Adipose tissue (tissue), 3 donors: Measurements from ENCODE around the gene DLG1. TPM values are rescaled to one million over a fixed set of nuclear protein-coding genes. Genes with fewer than 3 reads are reported as not detected.
"Not testable (repeated sequence)": the region's sequence is repeated elsewhere in the genome, so short reads cannot be mapped to it uniquely, and the experiment has no call there.

Experiments used
- H3K27ac ChIP-seq: one replicate; pipeline ENCODE4 v1.5.1; 2013; ENCODE audit warnings: low read depth, low read length
- WGBS, 3 donors: extraction: QIAGEN DNeasy Blood & Tissue Kit; methylation state at CpG; one replicate each; pipeline ENCODE4 v1.1.7; 2013; 5-methylcytosine and 5-hydroxymethylcytosine counted together
- polyA plus RNA-seq, 3 donors: library from polyadenylated mRNA; stranded (reverse); fragments of 200-250 nt; gene quantifications; one replicate each; pipeline ENCODE4 v1.2.3, GENCODE V29; 2013
- donor health status: healthy with polysubstance abuse.
- donor health status: Bipolar disorder and iron deficiency.
- donor health status: healthy.

Gene DLG1
- polyA plus RNA-seq, 3 donors, result 9.1 to 23.3 (median 16.2) TPM

- 75 to 80% (median 77%) methylated on average over 5 of the region's 5 CpGs for WGBS, 3 donors
- no peak overlapping the region for H3K27ac ChIP-seq
Observed at GRCh38 chr3:197201791-197202452, 96.5 kb downstream of the DLG1 start.

GRCh38 chr3:197200856-197201255 is 97.6 kb downstream of the DLG1 start:
- not testable (repeated sequence) for H3K27ac ChIP-seq
- WGBS, 3 donors, result 84 to 96% (median 85%) methylated on average over 12 of the region's 12 CpGs

GRCh38 chr3:197197334-197197733 is 101.1 kb downstream of the DLG1 start:
- 87 to 99% (median 98%) methylated on average over 2 of the region's 2 CpGs for WGBS, 3 donors
- no peak overlapping the region for H3K27ac ChIP-seq

GRCh38 chr3:197196192-197196591 is 102.2 kb downstream of the DLG1 start:
- WGBS, 3 donors, result 82 to 91% (median 88%) methylated on average over 3 of the region's 3 CpGs
- no peak overlapping the region for H3K27ac ChIP-seq

- no peak overlapping the region for H3K27ac ChIP-seq
- 99 to 100% (median 100%) methylated on average over 1 of the region's 1 CpG for WGBS, 3 donors
Observed at GRCh38 chr3:197195326-197195725, 103.1 kb downstream of the DLG1 start.

GRCh38 chr3:197193759-197194158 is 104.7 kb downstream of the DLG1 start:
- WGBS, 3 donors, result 77 to 89% (median 87%) methylated on average over 3 of the region's 3 CpGs
- not testable (repeated sequence) for H3K27ac ChIP-seq

- H3K27ac ChIP-seq, result no peak overlapping the region
- WGBS, 3 donors, result 96 to 97% (median 97%) methylated on average over 2 of the region's 2 CpGs
Observed at GRCh38 chr3:197191897-197192296, 106.5 kb downstream of the DLG1 start.

GRCh38 chr3:197189623-197190022 is 108.8 kb downstream of the DLG1 start:
- H3K27ac ChIP-seq, result no peak overlapping the region
- WGBS, 3 donors, result 38 to 55% (median 54%) methylated on average over 3 of the region's 3 CpGs

GRCh38 chr3:197188963-197189362 is 109.4 kb downstream of the DLG1 start:
- WGBS, 3 donors, result 59 to 74% (median 74%) methylated on average over 3 of the region's 3 CpGs

GRCh38 chr3:197186887-197187588 is 111.4 kb downstream of the DLG1 start:
- 36 to 83% (median 81%) methylated on average over 1 of the region's 1 CpG for WGBS, 3 donors
- H3K27ac ChIP-seq, result no peak overlapping the region

More at GRCh38 chr3:197188963-197189362, 109.4 kb downstream of the DLG1 start:
- no peak overlapping the region for H3K27ac ChIP-seq

- WGBS, 3 donors, result 85 to 87% (median 85%) methylated on average over 9 of the region's 9 CpGs
- H3K27ac ChIP-seq, result no peak overlapping the region
Observed at GRCh38 chr3:197183582-197183981, 114.8 kb downstream of the DLG1 start.

- H3K27ac ChIP-seq, result no peak overlapping the region
- 24 to 74% (median 28%) methylated on average over 6 of the region's 6 CpGs for WGBS, 3 donors
Observed at GRCh38 chr3:197181741-197182140, 116.7 kb downstream of the DLG1 start.

GRCh38 chr3:197178998-197179397 is 119.4 kb downstream of the DLG1 start:
- 90 to 98% (median 93%) methylated on average over 5 of the region's 5 CpGs for WGBS, 3 donors
- H3K27ac ChIP-seq, result no peak overlapping the region

GRCh38 chr3:197175503-197175902 is 122.9 kb downstream of the DLG1 start:
- WGBS, 3 donors, result 28 to 62% (median 56%) methylated on average over 3 of the region's 3 CpGs

GRCh38 chr3:197174927-197175326 is 123.5 kb downstream of the DLG1 start:
- H3K27ac ChIP-seq, result no peak overlapping the region
- WGBS, 3 donors, result 70 to 89% (median 87%) methylated on average over 3 of the region's 3 CpGs

More at GRCh38 chr3:197175503-197175902, 122.9 kb downstream of the DLG1 start:
- no peak overlapping the region for H3K27ac ChIP-seq

- 98 to 99% (median 98%) methylated on average over 4 of the region's 4 CpGs for WGBS, 3 donors
- H3K27ac ChIP-seq, result no peak overlapping the region
Observed at GRCh38 chr3:197173620-197174019, 124.8 kb downstream of the DLG1 start.

- WGBS, 3 donors, result 58 to 65% (median 61%) methylated on average over 1 of the region's 1 CpG
- no peak overlapping the region for H3K27ac ChIP-seq
Observed at GRCh38 chr3:197171481-197172067, 126.8 kb downstream of the DLG1 start.

- WGBS, 3 donors, result 85 to 100% (median 96%) methylated on average over 1 of the region's 1 CpG
- no peak overlapping the region for H3K27ac ChIP-seq
Observed at GRCh38 chr3:197169028-197169427, 129.4 kb downstream of the DLG1 start.

- H3K27ac ChIP-seq, result no peak overlapping the region
- 61 to 70% (median 68%) methylated on average over 2 of the region's 2 CpGs for WGBS, 3 donors
Observed at GRCh38 chr3:197168606-197169005, 129.8 kb downstream of the DLG1 start.
